ENCODE data around the gene CD99L2.
"Not testable (repeated sequence)": the region's sequence is repeated elsewhere in the genome, so short reads cannot be mapped to it uniquely, and the experiment has no call there.

CD99L2 gene

GRCh38 chrX:150896632-150897031 lies 1.8 kb downstream of the CD99L2 start:
- DNase-seq = no peak

- DNase-seq = no peak
Observed at GRCh38 chrX:150893936-150894335, 4.5 kb downstream of the CD99L2 start.

- no peak for DNase-seq
Observed at GRCh38 chrX:150889131-150889530, 9.3 kb downstream of the CD99L2 start.

DNA sequence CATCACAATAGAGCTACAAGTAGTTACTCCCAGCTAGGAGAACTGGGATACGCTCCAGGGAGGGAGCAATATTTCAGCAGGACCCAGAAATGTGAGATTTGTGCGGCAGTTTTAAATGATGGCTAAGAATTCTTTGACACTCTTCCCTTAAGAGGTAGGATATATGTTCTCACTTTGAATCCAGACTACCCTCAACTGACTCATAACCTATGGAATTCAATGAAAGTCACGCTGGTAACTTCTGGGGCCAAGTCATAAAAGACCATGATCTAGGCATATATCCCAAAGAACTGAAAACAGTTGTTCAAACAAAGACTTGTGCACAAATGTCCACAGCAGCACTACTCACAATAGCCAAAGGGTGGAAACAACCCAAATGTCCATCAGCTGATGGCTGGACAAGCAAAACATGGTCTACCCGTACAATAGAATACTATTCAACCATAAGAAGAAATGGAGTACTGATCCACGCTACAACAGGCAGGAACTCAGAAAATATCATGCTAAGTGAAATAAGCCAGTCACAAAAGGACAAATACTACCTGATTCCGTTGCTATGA lies 10.5 kb downstream of the CD99L2 start:
- no peak for DNase-seq

GRCh38 chrX:150887268-150887667 lies 11.2 kb downstream of the CD99L2 start:
- not testable (repeated sequence) for DNase-seq

DNA sequence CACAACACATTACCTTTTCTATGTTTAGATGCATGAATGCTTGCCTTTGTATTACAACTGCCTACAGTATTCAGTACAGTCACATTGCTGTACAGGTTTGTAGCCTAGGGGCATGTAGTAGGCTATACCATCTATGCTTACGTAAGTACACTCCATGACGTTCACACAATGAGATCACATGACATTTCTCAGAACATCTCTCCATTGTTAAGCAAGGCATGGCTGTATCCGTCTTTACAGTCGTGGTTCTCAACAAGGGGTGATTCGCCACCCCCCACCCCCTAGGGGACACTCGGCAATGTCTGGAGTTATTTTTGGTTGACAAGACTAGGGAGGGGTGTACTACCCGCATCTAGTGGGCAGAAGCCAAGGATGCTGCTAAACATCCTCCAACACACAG lies 12.1 kb downstream of the CD99L2 start:
- DNase-seq = no peak

GRCh38 chrX:150880808-150881165 lies 17.7 kb downstream of the CD99L2 start:
- no peak for DNase-seq

DNA sequence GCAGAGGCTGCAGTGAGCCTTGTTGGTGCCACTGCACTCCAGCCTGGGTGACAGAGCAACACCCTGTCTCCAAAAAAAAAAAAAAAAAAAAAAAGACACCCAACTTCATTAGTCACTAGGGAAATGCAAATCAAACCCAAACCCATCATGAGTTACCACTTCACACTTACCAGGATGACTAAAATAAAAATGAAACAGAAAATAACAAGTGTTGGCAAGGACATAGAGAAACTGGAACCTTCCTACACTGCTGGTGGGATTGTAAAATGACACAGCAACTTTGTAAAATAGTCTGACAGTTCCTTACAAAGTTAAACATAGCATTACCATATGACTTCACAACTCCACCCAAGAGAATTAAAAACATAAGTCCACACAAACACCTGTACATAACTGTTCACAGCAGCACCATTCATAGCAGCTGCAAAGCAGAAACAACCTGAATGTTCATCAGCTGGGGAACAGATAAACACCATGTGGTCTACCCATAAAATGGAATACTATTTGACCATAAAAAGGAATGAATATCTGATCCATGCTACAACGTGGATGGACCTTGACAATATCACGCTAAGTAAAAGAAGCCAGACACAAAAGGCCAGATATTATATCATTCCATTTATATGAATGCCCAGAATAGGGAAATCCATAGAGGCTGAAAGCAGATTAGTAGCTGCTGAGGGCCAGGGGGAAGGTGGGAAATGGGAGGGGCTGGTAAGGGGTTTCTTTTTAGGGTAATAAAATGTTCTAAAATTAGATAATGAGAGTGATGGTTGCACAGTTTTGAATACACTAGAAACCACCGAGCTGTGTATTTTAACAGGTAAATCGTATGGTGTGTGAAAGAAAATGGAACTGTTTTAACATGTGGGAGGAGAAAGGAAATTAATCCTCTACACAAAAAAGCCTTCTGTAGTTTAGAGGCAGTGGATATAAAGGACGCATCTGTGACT lies 18.3 kb downstream of the CD99L2 start:
- no peak for DNase-seq

DNA sequence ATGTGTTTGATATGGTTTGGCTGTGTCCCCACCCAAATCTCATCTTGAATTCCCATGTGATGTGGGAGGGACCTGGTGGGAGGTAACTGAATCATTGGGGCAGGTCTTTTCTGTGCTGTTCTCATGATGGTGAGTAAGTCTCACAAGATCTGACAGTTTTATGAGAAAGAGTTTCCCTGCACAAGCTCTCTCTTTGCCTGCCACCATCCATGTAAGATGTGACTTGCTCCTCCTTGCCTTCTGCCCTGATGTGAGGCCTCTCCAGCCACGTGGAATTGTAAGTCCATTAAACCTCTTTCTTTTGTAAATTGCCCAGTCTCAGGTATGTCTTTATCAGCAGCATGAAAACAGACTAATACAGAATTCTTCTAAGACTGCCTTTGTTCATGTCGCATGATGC lies 22.8 kb downstream of the CD99L2 start:
- not testable (repeated sequence) for DNase-seq

GRCh38 chrX:150874448-150874847 lies 24.0 kb downstream of the CD99L2 start:
- no peak for DNase-seq

DNA sequence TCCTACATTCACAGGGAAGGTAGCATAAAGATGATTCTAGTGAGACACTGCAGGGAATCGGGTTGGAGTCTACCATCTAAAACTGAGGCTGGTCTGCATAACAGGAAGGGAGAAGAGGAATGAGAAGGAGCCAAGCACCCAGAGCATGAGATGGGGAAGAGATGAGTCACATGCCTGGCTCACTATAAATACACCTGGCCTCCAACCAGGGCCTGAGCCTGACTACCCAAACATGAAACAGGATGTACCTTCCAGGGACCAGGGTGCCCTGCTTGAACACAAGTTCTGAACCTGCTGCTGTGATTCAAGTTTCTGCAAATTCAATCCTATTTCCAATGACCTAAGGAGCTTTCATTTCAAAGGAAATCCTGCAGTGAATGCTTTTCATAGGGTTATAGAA lies 24.9 kb downstream of the CD99L2 start:
- no peak for DNase-seq

DNA sequence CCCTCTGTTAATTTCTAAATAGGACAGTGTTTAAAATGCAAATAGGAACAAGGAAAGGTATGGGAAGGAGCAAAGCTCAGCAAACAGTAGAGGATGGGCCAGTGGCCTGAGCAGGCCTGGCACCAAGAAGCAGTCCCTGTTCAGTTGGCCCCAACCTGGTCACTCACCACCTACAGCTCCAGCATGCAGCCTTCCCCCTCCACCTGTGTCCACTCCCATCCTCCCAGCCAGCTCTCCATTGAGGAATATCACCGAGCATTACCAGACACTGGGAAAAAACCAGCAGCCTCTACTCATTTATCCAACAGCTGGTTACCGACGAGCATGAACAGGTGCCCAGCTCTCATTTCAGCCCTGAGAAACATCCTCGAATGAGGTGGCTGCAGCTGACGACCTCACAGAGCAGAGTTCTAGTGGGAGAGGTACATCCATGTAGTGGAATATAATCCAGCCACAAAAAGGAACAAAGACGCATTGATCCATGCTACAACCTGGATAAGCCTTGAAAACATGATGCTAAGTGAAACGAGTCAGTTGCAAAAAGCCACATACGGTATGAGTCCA lies 25.6 kb downstream of the CD99L2 start:
- DNase-seq = no peak

GRCh38 chrX:150871341-150871811 lies 27.1 kb downstream of the CD99L2 start:
- no peak for DNase-seq

DNA sequence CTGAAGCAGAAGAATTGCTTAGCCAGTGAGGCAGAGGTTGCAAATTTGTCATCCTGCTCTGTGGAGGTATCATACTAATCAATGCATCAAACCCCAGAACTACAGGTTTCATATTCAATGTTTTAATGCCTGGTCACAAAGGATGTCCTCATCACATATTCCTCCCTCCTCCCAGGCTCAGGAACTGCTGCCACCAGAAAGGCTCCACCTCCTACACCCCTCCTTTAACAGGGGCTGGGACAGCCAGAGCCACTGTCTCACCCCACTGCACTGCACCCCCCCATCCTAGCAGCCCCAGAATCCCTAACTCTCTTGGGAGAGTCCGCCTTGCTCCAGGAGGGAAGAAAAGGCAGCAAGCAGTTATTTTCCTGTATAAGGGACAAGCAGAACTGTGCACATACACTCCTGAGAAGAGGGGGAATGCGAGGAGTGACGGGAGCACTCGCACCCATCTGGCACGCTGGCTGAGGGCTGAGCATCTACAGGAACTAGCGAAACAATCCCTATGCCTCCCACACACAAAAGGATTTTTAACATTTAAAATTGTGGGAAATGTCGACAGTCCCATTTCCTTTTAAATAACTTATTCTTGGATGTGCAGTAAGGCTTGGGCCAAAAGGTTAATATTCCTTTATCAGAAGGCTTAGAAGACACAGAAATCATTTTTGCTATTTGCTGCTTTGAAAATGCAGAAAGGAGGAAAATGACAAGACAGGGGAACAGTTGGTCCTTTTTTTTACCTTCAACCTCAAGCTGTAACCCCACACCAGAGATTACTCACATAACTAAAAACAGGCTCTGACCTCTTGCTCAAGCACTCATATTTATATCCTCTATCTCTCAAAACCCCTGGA lies 27.8 kb downstream of the CD99L2 start:
- no peak for DNase-seq

GRCh38 chrX:150870029-150870428 lies 28.4 kb downstream of the CD99L2 start:
- DNase-seq = no peak

GRCh38 chrX:150869450-150869849 lies 29.0 kb downstream of the CD99L2 start:
- DNase-seq = no peak

DNA sequence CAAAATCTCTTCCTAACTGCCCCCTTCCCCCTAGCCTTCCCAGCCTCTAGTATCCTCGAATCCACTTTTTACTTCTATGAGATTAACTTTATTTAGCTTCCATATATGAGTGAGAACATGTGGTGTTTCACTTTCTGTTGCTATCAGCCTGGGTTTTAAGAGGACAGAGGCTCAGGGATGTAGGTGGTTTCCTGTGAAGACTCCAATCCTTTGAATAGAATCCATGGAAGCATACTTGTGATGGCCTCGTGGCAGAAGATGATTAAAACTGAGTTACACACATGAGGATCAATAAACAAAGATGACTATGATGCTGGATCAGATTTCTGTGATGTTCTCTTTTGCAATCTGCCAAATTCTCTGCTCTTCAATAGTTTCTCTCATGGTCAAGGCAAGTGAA lies 29.8 kb downstream of the CD99L2 start:
- DNase-seq = no peak

DNA sequence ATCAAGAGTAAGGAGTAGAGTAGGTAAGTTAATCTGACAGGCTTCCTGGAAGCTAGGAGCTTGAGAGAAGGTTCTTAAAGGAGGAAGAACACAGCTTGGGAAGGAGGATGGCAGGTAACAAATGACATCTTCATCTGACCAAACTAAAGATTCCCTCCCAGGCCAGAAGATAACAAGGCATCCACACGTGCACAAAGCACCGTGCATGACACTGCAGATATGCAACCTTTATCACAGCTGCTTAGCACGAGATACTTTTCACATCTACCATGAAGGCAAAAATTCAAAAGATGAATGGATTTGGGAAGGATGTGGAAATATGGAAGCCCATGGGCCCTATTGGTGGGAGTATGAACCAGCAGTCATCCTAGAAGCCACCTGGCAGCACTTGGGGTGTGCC lies 34.3 kb downstream of the CD99L2 start:
- DNase-seq = no peak

DNA sequence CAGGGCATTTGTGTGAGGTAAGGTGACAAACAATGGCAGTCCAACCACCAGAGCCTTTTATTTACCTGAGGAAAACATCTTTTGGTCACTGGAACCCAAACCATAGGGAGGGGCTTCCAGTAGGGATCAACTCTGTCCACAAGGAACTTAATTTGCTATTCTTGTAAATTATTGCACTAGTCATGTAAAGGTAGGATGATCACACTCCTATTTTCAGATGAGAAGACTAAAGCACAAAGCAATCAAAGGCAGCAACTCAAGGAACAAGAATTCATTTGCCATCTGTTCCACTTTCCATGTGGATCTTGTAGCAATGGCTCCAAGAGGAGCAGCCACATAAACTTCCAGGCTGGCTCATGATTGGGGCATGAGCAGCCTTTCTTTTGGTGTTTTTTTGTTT lies 35.3 kb downstream of the CD99L2 start:
- DNase-seq = no peak

- DNase-seq = no peak
Observed at GRCh38 chrX:150857453-150857852, 41.0 kb downstream of the CD99L2 start.

GRCh38 chrX:150856785-150857184 lies 41.7 kb downstream of the CD99L2 start:
- DNase-seq = no peak

DNA sequence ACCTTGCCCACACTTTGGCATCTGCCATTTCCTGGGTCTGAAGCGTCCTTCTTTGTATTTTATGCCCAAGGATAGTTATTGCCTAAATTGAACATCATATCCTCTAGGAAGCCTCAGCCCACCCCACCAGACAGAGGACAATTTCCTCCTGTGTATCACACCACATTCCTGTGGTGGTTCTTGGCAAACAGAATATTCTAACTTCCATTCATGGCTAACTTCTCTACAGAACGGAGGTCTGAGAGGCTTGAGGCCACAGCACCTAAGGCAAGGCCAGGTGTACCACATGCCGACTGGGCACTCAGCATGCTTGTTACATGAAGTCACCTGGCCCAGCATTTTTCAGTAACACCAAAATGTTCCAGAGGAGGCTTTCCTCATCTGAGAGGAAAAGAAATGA lies 42.4 kb downstream of the CD99L2 start:
- no peak for DNase-seq

- DNase-seq = no peak
Observed at GRCh38 chrX:150854856-150855255, 43.6 kb downstream of the CD99L2 start.
